Activated B cell treated with CpG ODN at 0.5 μM for 24 hours (primary cell): ENCODE results near the gene ACAD11. TPM values are rescaled to one million over a fixed set of nuclear protein-coding genes. Genes with fewer than 3 reads are reported as not detected.

Experiments
- ATAC-seq: fragments of 200-7000 bp; cut with Tn5 transposase; one replicate; pipeline ENCODE4 v1.10.0; 2021; ENCODE audit warnings: low read depth, mild to moderate bottlenecking, moderate library complexity
- CTCF ChIA-PET: fragments of 350-600 bp; sonication (Branson Sonifier 250); formaldehyde crosslinking; loops from one replicate; lab custom pipeline; 2021; ENCODE audit warnings: antibody characterized with exemption; lab: Charles Lee
- POLR2A ChIA-PET: fragments of 350-600 bp; sonication (Branson Sonifier 250); formaldehyde crosslinking; loops from one replicate; lab custom pipeline; 2021; ENCODE audit warnings: antibody characterized with exemption; lab: Charles Lee
- DNase-seq: peaks from one replicate; pipeline ENCODE4 v3.0.0; 2022
- H3K27ac Mint-ChIP-seq: one replicate; pipeline ENCODE4 v1.8.0; 2020; ENCODE audit warnings: mixed read lengths
- H3K27me3 Mint-ChIP-seq: one replicate; pipeline ENCODE4 v1.8.0; 2021; ENCODE audit warnings: mixed read lengths
- H3K36me3 Mint-ChIP-seq: one replicate; pipeline ENCODE4 v1.8.0; 2021; ENCODE audit warnings: low read depth, mixed read lengths
- H3K4me1 Mint-ChIP-seq: one replicate; pipeline ENCODE4 v1.8.0; 2021; ENCODE audit warnings: mixed read lengths
- H3K4me3 Mint-ChIP-seq: one replicate; pipeline ENCODE4 v1.8.0; 2020; ENCODE audit warnings: mild to moderate bottlenecking, mixed read lengths
- H3K9me3 Mint-ChIP-seq: one replicate; pipeline ENCODE4 v1.8.0; 2020; ENCODE audit warnings: mixed read lengths
- intact Hi-C: fragments of 100-400 bp; cut with micrococcal nuclease; formaldehyde crosslinking; loops from one replicate; pipeline ENCODE4 v1.15.1; 2024
- total RNA-seq: library from RNA; stranded (reverse); gene quantifications from 2 replicates; pipeline ENCODE4 v1.2.3, GENCODE V29; 2022
- TF ChIP-seq, protein P1 (sequence below): fragments of 200-600 bp; IDR thresholded peaks from one replicate; pipeline ENCODE4 v1.8.0; 2022; ENCODE audit warnings: antibody characterized with exemption, mild to moderate bottlenecking

The ACAD11 gene
- total RNA-seq, 1 donor from 2014 or later: 24.0 TPM

DNA sequence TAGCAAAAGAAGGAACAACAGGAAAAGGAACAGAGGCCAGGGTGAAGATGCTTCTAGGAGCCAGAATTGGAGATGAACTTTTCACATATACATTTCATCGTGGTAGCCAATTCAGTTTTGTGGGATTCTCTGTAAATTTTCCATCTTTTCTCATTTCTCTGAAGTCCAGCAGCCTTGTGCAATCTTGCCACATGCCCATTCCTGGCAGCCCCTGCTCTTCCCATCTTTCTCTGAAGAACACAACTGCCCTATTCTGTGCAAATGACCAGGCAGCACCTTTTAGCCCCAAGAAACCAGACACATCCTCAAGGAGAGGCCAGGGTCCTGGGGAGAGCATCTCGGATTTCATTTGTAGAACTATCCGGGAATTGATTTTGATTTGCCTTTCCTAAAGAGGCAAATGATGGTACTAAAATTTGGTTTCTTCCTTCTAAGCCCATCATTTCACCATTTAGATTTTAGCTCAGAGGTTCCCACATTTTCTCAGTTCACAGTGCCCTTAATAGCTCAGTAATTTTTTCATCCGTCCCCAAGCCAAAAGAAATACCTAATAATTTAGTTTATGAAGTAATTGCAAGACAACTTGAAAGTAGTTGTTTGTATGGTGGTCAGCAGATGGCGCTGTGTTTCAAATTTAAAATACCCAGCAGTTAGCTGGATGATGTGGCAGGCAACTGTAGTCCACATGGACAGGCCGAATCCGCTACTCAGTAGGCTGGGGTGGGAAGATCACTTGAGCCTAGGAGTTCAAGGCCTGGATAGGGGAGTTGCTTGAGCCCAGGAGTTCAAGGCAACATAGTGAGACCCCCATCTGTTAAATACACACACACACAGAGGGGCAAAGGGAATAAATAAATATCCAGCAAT lies 123.8 kb downstream of the ACAD11 start:
- DNase-seq: peak; percentile 15
- H3K4me3 Mint-ChIP-seq: no peak overlapping the region
- no peaks in the 10 kb centered on the region for H3K27me3 Mint-ChIP-seq
- POLR2A ChIA-PET: no interaction called here
- no peaks in the 10 kb centered on the region for H3K4me1 Mint-ChIP-seq
- H3K27ac Mint-ChIP-seq: no peak overlapping the region
- ATAC-seq: no peak
- no peaks in the 10 kb centered on the region for H3K9me3 Mint-ChIP-seq
- intact Hi-C loops: loop anchor here (1.0 to 2.0 kb wide), 3 partner anchors 106 to 889 kb away; no protein-coding TSS in a partner anchor
- CTCF ChIA-PET: interaction anchor here (0.9 to 5.5 kb wide), 10 partner anchors 10 to 125 kb away, joined by 3 to 61 read pairs (median 5); partner anchors contain the start of gene UBA5
- peaks cover 73% of the 10 kb centered on the region for H3K36me3 Mint-ChIP-seq
- TF ChIP-seq, protein P1, sequence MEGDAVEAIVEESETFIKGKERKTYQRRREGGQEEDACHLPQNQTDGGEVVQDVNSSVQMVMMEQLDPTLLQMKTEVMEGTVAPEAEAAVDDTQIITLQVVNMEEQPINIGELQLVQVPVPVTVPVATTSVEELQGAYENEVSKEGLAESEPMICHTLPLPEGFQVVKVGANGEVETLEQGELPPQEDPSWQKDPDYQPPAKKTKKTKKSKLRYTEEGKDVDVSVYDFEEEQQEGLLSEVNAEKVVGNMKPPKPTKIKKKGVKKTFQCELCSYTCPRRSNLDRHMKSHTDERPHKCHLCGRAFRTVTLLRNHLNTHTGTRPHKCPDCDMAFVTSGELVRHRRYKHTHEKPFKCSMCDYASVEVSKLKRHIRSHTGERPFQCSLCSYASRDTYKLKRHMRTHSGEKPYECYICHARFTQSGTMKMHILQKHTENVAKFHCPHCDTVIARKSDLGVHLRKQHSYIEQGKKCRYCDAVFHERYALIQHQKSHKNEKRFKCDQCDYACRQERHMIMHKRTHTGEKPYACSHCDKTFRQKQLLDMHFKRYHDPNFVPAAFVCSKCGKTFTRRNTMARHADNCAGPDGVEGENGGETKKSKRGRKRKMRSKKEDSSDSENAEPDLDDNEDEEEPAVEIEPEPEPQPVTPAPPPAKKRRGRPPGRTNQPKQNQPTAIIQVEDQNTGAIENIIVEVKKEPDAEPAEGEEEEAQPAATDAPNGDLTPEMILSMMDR: peak; percentile 78

DNA sequence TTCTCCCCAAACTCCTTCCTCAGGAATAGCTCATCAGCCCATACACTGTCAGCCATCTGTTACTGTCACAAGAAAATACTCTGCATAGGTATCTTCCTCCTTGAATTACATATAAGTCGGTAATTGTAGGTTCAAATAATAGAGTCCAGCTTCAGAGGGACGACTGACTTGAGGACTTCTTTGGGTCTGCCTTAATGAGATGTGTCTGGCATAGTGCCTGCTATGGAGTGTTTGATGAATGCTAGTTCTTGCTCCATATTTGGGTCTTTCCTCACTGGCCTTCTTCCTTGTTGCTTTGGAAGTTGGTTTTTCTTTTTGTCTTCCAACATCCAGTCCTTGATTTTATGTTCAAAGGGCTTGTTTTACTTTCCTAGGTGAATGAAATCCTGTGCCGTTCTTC lies 129.0 kb downstream of the ACAD11 start:
- intact Hi-C loops: no loop called here
- no peaks in the 10 kb centered on the region for H3K4me1 Mint-ChIP-seq
- CTCF ChIA-PET: no interaction called here
- no peaks in the 10 kb centered on the region for H3K27me3 Mint-ChIP-seq
- no peak overlapping the region for H3K27ac Mint-ChIP-seq
- no peaks in the 10 kb centered on the region for H3K9me3 Mint-ChIP-seq
- POLR2A ChIA-PET: no interaction called here
- DNase-seq (no peak), ATAC-seq (no peak)
- TF ChIP-seq, protein P1: no peak
- H3K4me3 Mint-ChIP-seq: no peak overlapping the region
- peaks cover 75% of the 10 kb centered on the region for H3K36me3 Mint-ChIP-seq

DNA sequence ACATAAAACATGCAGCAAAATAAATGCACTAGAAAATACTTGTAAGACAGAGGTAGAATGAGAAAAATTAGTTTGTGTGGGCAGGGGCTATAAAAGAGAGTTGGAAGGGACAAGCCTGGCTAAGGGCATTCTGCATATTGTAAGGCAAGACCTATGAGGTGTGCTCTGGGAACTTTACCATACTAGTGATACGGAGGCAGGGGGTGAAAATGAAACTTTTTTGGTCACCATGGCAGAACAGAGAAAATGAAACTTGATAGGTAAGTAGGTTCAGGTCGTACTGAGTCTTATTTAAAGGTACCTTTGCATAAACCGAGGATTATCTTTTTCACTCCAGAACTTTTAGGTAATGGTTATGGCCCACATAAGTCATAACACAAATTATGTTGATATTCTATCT lies 137.3 kb downstream of the ACAD11 start:
- Mint-ChIP-seq H3K4me3 (no peak overlapping the region), H3K27ac (no peak overlapping the region), H3K27me3 (no peaks in the 10 kb centered on the region), H3K4me1 (no peaks in the 10 kb centered on the region), H3K36me3 (peaks cover 81% of the 10 kb centered on the region), H3K9me3 (no peaks in the 10 kb centered on the region)
- DNase-seq (no peak), ATAC-seq (no peak)
- intact Hi-C loops: no loop called here
- ChIA-PET POLR2A (no interaction called here), CTCF (interaction anchor here (1.0 kb wide), 1 partner anchor 15 kb away, joined by 3 read pairs; no protein-coding TSS in a partner anchor)
- TF ChIP-seq, protein P1: no peak

DNA sequence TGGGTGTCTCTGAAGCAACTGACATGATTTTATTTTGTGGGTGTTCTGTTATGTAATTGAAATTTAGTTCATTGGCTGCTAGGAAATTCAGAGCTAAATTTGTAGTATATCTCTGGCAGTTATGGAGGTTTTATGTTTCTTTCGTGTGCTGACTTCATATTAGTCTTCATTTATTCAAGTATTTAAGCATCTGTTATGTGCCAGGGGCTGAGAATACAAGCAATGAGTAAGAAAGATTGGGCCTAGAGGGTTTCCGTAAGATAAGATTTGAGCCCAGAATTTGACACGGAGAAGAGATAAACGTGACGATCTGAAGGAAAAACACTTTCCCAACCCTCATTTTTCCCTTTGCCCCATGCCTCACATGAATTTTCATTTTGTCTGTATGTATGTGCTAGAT lies 137.7 kb downstream of the ACAD11 start:
- Mint-ChIP-seq H3K4me3 (no peak overlapping the region), H3K4me1 (no peaks in the 10 kb centered on the region), H3K36me3 (peaks cover 83% of the 10 kb centered on the region), H3K9me3 (no peaks in the 10 kb centered on the region), H3K27me3 (no peaks in the 10 kb centered on the region), H3K27ac (no peak overlapping the region)
- ATAC-seq (no peak), DNase-seq (no peak)
- TF ChIP-seq, protein P1: no peak
- intact Hi-C loops: no loop called here
- POLR2A ChIA-PET: no interaction called here
- CTCF ChIA-PET: no interaction called here

DNA sequence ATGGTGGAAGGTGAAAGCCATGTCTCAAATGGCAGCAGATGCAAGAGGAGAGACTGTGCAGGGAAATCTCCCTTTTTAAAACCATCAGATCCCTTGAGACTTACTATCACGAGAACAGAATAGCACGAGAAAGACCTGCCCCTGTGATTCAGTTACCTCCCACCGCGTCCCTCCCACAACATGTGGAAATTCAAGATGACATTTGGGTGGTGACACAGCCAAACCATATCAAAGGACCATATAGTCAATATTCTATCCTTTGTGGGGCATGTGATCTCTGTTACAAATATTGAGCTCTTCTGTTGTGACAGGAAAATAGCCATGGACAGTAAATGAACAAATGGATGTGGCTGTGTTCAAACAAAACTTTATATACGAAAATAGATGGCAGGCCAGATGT lies 139.7 kb downstream of the ACAD11 start:
- no peak overlapping the region for H3K27ac Mint-ChIP-seq

More for the DNA sequence above, 139.7 kb downstream of the ACAD11 start:
- no peak overlapping the region for H3K4me3 Mint-ChIP-seq
- POLR2A ChIA-PET: no interaction called here
- H3K9me3 Mint-ChIP-seq: no peaks in the 10 kb centered on the region
- ATAC-seq: no peak
- DNase-seq: no peak
- intact Hi-C loops: no loop called here
- no peaks in the 10 kb centered on the region for H3K4me1 Mint-ChIP-seq
- peaks cover 84% of the 10 kb centered on the region for H3K36me3 Mint-ChIP-seq
- no peaks in the 10 kb centered on the region for H3K27me3 Mint-ChIP-seq
- TF ChIP-seq, protein P1: no peak
- CTCF ChIA-PET: no interaction called here
